Measurements from ENCODE around the gene KCNJ16. TPM values are rescaled to one million over a fixed set of nuclear protein-coding genes. Genes with fewer than 3 reads are reported as not detected.

KCNJ16 gene
- total RNA-seq (2021; ENCODE audit: unreplicated experiment), result not detected
- polyA plus RNA-seq (2012; ENCODE audit: insufficient read length), result not detected
- not detected for Bru-seq, nascent RNA
- percentile 1 among the genes with signal in this experiment for BruChase-seq, experiment 1, labeled RNA remaining after a 2-hour chase
- BruChase-seq, experiment 2, labeled RNA remaining after a 6-hour chase, result percentile 2 among the genes with signal in this experiment
- long read RNA-seq, result 0 reads

DNA sequence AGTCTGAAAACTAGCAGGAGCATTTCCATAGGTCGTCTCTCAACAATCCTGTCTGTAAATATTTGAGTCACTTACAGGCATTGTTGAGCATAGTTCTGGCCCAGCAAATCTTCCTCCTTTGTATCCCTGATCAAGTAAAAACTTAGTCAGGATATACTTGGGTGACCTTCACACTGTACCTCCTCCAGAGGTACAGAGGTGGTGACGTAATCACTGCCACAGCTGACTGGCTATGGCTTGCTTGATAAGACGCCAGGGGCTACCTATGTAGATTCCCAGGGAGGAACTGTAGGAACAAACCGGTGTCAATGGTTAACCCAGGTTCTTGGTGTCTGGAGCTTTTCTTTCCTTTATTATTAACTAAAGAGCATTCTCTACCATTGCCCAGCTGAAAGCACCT, at the start of gene KCNJ16:
TSS of gene KCNJ16 (plus strand) at position 270 of the 400 bp plus-strand sequence. CDS start 56,863 bp downstream, outside the sequence.
- H3K27me3 ChIP-seq (ENCODE audit: control insufficient read depth, insufficient read depth, low read length), result 0 out of 2 replicates have a peak, but pooled peaks cover 3% of the 10 kb centered on the region
- in situ Hi-C loops (cut with HindIII; ENCODE audit: low pct_unique_long_range_greater_than_20kb, low sequenced_read_pairs), result no loop called here
- DNase-seq (ENCODE audit: low read depth, low spot score) (no peak), ATAC-seq (no peak)
- no peaks in the 10 kb centered on the region for H3K4me1 ChIP-seq (ENCODE audit: control insufficient read depth, insufficient read depth, low read length)
- H3K27ac ChIP-seq (ENCODE audit: low read length), result no peak within 1 kb of the TSS
- ChIA-PET CTCF (no interaction called here), POLR2A (interaction anchor here (0.5 kb wide), 1 partner anchor 473 kb away, joined by 3 read pairs; no protein-coding TSS in a partner anchor)
- intact Hi-C loops (cut with micrococcal nuclease; ENCODE audit: unreplicated experiment), result no loop called here
- H3K36me3 ChIP-seq (ENCODE audit: control insufficient read depth, insufficient read depth, low read length), result no peaks in the 10 kb centered on the region
- no TSS peak for BruUV-seq (replicated peaks)
- no peak within 1 kb of the TSS for H3K4me3 ChIP-seq (ENCODE audit: low read depth in 2 of 2, low read length in 2 of 2)
- no peaks in the 10 kb centered on the region for H3K9me3 ChIP-seq (ENCODE audit: control insufficient read depth, insufficient read depth, low read depth, low read length)
- TF ChIP-seq, protein P1, sequence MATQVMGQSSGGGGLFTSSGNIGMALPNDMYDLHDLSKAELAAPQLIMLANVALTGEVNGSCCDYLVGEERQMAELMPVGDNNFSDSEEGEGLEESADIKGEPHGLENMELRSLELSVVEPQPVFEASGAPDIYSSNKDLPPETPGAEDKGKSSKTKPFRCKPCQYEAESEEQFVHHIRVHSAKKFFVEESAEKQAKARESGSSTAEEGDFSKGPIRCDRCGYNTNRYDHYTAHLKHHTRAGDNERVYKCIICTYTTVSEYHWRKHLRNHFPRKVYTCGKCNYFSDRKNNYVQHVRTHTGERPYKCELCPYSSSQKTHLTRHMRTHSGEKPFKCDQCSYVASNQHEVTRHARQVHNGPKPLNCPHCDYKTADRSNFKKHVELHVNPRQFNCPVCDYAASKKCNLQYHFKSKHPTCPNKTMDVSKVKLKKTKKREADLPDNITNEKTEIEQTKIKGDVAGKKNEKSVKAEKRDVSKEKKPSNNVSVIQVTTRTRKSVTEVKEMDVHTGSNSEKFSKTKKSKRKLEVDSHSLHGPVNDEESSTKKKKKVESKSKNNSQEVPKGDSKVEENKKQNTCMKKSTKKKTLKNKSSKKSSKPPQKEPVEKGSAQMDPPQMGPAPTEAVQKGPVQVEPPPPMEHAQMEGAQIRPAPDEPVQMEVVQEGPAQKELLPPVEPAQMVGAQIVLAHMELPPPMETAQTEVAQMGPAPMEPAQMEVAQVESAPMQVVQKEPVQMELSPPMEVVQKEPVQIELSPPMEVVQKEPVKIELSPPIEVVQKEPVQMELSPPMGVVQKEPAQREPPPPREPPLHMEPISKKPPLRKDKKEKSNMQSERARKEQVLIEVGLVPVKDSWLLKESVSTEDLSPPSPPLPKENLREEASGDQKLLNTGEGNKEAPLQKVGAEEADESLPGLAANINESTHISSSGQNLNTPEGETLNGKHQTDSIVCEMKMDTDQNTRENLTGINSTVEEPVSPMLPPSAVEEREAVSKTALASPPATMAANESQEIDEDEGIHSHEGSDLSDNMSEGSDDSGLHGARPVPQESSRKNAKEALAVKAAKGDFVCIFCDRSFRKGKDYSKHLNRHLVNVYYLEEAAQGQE (IDR thresholded peaks at IDR 0.05; ENCODE audit: insufficient read depth in 1 of 2, low read depth in 2 of 2, low read length in 1 of 2), result no peak
- TF ChIP-seq CTCF (IDR thresholded peaks at IDR 0.05) (no peak), TCF7L2 (IDR thresholded peaks at IDR 0.05; ENCODE audit: low read depth, low read length) (no peak), POLR2AphosphoS5 (IDR thresholded peaks at IDR 0.05; ENCODE audit: low read depth, low read length) (no peak), SIN3A (IDR thresholded peaks at IDR 0.05; ENCODE audit: borderline replicate concordance, insufficient read depth, low read depth, low read length) (no peak)

- intact Hi-C loops (cut with micrococcal nuclease; ENCODE audit: unreplicated experiment) (no loop called here), in situ Hi-C loops (cut with HindIII; ENCODE audit: low pct_unique_long_range_greater_than_20kb, low sequenced_read_pairs) (no loop called here)
- TF ChIP-seq POLR2AphosphoS5 (IDR thresholded peaks at IDR 0.05; ENCODE audit: low read depth, low read length), result no peak
- TF ChIP-seq TCF7L2 (IDR thresholded peaks at IDR 0.05; ENCODE audit: low read depth, low read length), result no peak
- TF ChIP-seq, protein P1 (IDR thresholded peaks at IDR 0.05; ENCODE audit: insufficient read depth in 1 of 2, low read depth in 2 of 2, low read length in 1 of 2), result no peak
- TF ChIP-seq CTCF (IDR thresholded peaks at IDR 0.05), result no peak
- TF ChIP-seq SIN3A (IDR thresholded peaks at IDR 0.05; ENCODE audit: borderline replicate concordance, insufficient read depth, low read depth, low read length), result no peak
- ChIA-PET CTCF (no interaction called here), POLR2A (no interaction called here)
- no peaks in the 10 kb centered on the region for H3K36me3 ChIP-seq (ENCODE audit: control insufficient read depth, insufficient read depth, low read length)
- no peak for DNase-seq (ENCODE audit: low read depth, low spot score)
- H3K27me3 ChIP-seq (ENCODE audit: control insufficient read depth, insufficient read depth, low read length), result no peaks in the 10 kb centered on the region
- ATAC-seq, result no peak
- no TSS peak for BruUV-seq (replicated peaks)
- no peak overlapping the region for H3K4me3 ChIP-seq (ENCODE audit: low read depth in 2 of 2, low read length in 2 of 2)
- no peaks in the 10 kb centered on the region for H3K4me1 ChIP-seq (ENCODE audit: control insufficient read depth, insufficient read depth, low read length)
- H3K27ac ChIP-seq (ENCODE audit: low read length), result no peak overlapping the region
- H3K9me3 ChIP-seq (ENCODE audit: control insufficient read depth, insufficient read depth, low read depth, low read length), result no peaks in the 10 kb centered on the region
Observed at GRCh38 chr17:70028397-70028796, 46.6 kb upstream of the KCNJ16 start.
